ENCODE results near the gene SLC48A1.

SLC48A1 gene

GRCh38 chr12:47789712-47790489 lies 16.9 kb downstream of the SLC48A1 start:
- no peak overlapping the region for H3K9ac ChIP-seq (ENCODE audit: low read depth in 1 of 2, low read length in 2 of 2)
- H3K27me3 ChIP-seq (ENCODE audit: control insufficient read depth in 2 of 2, insufficient read depth in 2 of 2, low read length in 2 of 2): no peaks in the 10 kb centered on the region
- peaks cover 54 to 74% of the 10 kb centered on the region in 2 donors for H3K36me3 ChIP-seq (ENCODE audit: control insufficient read depth in 2 of 2, insufficient read depth in 2 of 2, low read length in 2 of 2)
- no peaks in the 10 kb centered on the region for H3K9me3 ChIP-seq (ENCODE audit: control insufficient read depth in 2 of 2, low read length in 2 of 2)
- no peak overlapping the region for H3K4me3 ChIP-seq (ENCODE audit: low read length in 2 of 2)
- H3K27ac ChIP-seq (ENCODE audit: low read depth in 2 of 2, low read length in 2 of 2): no peak overlapping the region
- H3K4me1 ChIP-seq (ENCODE audit: control insufficient read depth in 2 of 2, insufficient read depth in 2 of 2, low read length in 2 of 2): peaks cover 0 to 2% of the 10 kb centered on the region in 2 donors

GRCh38 chr12:47790676-47791350 lies 17.8 kb downstream of the SLC48A1 start:
- no peak overlapping the region for H3K4me3 ChIP-seq (ENCODE audit: low read length in 2 of 2)
- H3K27ac ChIP-seq (ENCODE audit: low read depth in 2 of 2, low read length in 2 of 2): no peak overlapping the region
- peaks cover 56 to 69% of the 10 kb centered on the region in 2 donors for H3K36me3 ChIP-seq (ENCODE audit: control insufficient read depth in 2 of 2, insufficient read depth in 2 of 2, low read length in 2 of 2)

GRCh38 chr12:47791351-47791746 lies 18.3 kb downstream of the SLC48A1 start:
- Histone ChIP-seq H3K4me1 (ENCODE audit: control insufficient read depth in 2 of 2, insufficient read depth in 2 of 2, low read length in 2 of 2) (peaks cover 0 to 2% of the 10 kb centered on the region in 2 donors), H3K36me3 (ENCODE audit: control insufficient read depth in 2 of 2, insufficient read depth in 2 of 2, low read length in 2 of 2) (peaks cover 55 to 69% of the 10 kb centered on the region in 2 donors), H3K9me3 (ENCODE audit: control insufficient read depth in 2 of 2, low read length in 2 of 2) (no peaks in the 10 kb centered on the region), H3K9ac (ENCODE audit: low read depth in 1 of 2, low read length in 2 of 2) (no peak overlapping the region), H3K27me3 (ENCODE audit: control insufficient read depth in 2 of 2, insufficient read depth in 2 of 2, low read length in 2 of 2) (no peaks in the 10 kb centered on the region), H3K27ac (ENCODE audit: low read depth in 2 of 2, low read length in 2 of 2) (no peak overlapping the region), H3K4me3 (ENCODE audit: low read length in 2 of 2) (no peak overlapping the region)

More at GRCh38 chr12:47790676-47791350, 17.8 kb downstream of the SLC48A1 start:
- Histone ChIP-seq H3K9ac (ENCODE audit: low read depth in 1 of 2, low read length in 2 of 2) (no peak overlapping the region), H3K4me1 (ENCODE audit: control insufficient read depth in 2 of 2, insufficient read depth in 2 of 2, low read length in 2 of 2) (peaks cover 0 to 2% of the 10 kb centered on the region in 2 donors), H3K9me3 (ENCODE audit: control insufficient read depth in 2 of 2, low read length in 2 of 2) (no peaks in the 10 kb centered on the region), H3K27me3 (ENCODE audit: control insufficient read depth in 2 of 2, insufficient read depth in 2 of 2, low read length in 2 of 2) (no peaks in the 10 kb centered on the region)

GRCh38 chr12:47791874-47792273 lies 18.8 kb downstream of the SLC48A1 start:
- Histone ChIP-seq H3K9ac (ENCODE audit: low read depth in 1 of 2, low read length in 2 of 2) (no peak overlapping the region), H3K36me3 (ENCODE audit: control insufficient read depth in 2 of 2, insufficient read depth in 2 of 2, low read length in 2 of 2) (peaks cover 51 to 64% of the 10 kb centered on the region in 2 donors), H3K9me3 (ENCODE audit: control insufficient read depth in 2 of 2, low read length in 2 of 2) (no peaks in the 10 kb centered on the region), H3K4me3 (ENCODE audit: low read length in 2 of 2) (no peak overlapping the region), H3K4me1 (ENCODE audit: control insufficient read depth in 2 of 2, insufficient read depth in 2 of 2, low read length in 2 of 2) (peaks cover 0 to 2% of the 10 kb centered on the region in 2 donors), H3K27ac (ENCODE audit: low read depth in 2 of 2, low read length in 2 of 2) (no peak overlapping the region), H3K27me3 (ENCODE audit: control insufficient read depth in 2 of 2, insufficient read depth in 2 of 2, low read length in 2 of 2) (no peaks in the 10 kb centered on the region)

- Histone ChIP-seq H3K9ac (ENCODE audit: low read depth in 1 of 2, low read length in 2 of 2) (no peak overlapping the region), H3K9me3 (ENCODE audit: control insufficient read depth in 2 of 2, low read length in 2 of 2) (no peaks in the 10 kb centered on the region), H3K27me3 (ENCODE audit: control insufficient read depth in 2 of 2, insufficient read depth in 2 of 2, low read length in 2 of 2) (no peaks in the 10 kb centered on the region), H3K36me3 (ENCODE audit: control insufficient read depth in 2 of 2, insufficient read depth in 2 of 2, low read length in 2 of 2) (peaks cover 41 to 53% of the 10 kb centered on the region in 2 donors), H3K4me3 (ENCODE audit: low read length in 2 of 2) (no peak overlapping the region), H3K4me1 (ENCODE audit: control insufficient read depth in 2 of 2, insufficient read depth in 2 of 2, low read length in 2 of 2) (no peaks in the 10 kb centered on the region), H3K27ac (ENCODE audit: low read depth in 2 of 2, low read length in 2 of 2) (no peak overlapping the region)
Measured at GRCh38 chr12:47793015-47793681, 20.1 kb downstream of the SLC48A1 start.

- no peak overlapping the region for H3K27ac ChIP-seq (ENCODE audit: low read depth in 2 of 2, low read length in 2 of 2)
- H3K4me3 ChIP-seq (ENCODE audit: low read length in 2 of 2): no peak overlapping the region
- H3K36me3 ChIP-seq (ENCODE audit: control insufficient read depth in 2 of 2, insufficient read depth in 2 of 2, low read length in 2 of 2): peaks cover 26 to 39% of the 10 kb centered on the region in 2 donors
Measured at GRCh38 chr12:47794679-47795078, 21.6 kb downstream of the SLC48A1 start.

DNA sequence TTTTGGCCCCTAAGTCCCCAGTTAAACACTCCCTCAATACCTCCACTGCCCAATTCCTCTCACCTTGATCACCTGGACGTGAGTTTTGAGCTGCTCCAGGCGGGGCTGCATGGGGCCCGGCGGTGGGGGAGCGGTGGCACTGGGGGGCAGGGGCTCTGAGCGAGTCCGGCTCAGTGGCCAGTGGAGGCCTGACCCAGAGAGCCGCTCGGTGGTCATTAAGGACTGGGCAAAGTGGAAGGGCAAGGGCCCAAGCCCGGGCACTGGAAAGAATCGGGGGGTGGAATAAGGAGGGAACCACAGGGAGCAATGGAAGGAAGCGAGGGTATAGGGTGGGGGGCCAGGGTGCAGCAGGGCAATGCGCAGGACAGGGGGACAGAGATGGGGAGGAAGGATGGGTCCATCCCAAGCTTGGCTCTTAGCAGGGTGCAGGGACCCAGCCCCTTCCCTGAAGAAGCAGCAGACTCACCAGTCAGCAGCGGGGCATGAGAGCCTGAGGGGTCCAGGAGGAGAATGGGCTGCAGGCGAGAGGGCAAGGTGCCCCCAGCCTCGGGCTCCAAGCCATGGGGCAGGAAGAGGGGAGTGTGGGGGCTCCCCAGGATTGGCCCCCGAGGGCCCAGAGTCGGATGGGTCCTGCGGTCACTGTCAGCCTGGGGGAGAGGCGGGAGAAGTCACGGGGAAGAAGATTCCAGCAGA lies 22.2 kb downstream of the SLC48A1 start:
- H3K27me3 ChIP-seq (ENCODE audit: control insufficient read depth in 2 of 2, insufficient read depth in 2 of 2, low read length in 2 of 2): no peaks in the 10 kb centered on the region
- H3K9me3 ChIP-seq (ENCODE audit: control insufficient read depth in 2 of 2, low read length in 2 of 2): no peaks in the 10 kb centered on the region
- H3K9ac ChIP-seq (ENCODE audit: low read depth in 1 of 2, low read length in 2 of 2): no peak overlapping the region
- no peak overlapping the region for H3K27ac ChIP-seq (ENCODE audit: low read depth in 2 of 2, low read length in 2 of 2)
- peaks cover 0 to 7% of the 10 kb centered on the region in 2 donors for H3K4me1 ChIP-seq (ENCODE audit: control insufficient read depth in 2 of 2, insufficient read depth in 2 of 2, low read length in 2 of 2)
- peaks cover 26 to 36% of the 10 kb centered on the region in 2 donors for H3K36me3 ChIP-seq (ENCODE audit: control insufficient read depth in 2 of 2, insufficient read depth in 2 of 2, low read length in 2 of 2)
- H3K4me3 ChIP-seq (ENCODE audit: low read length in 2 of 2): no peak overlapping the region

More at GRCh38 chr12:47794679-47795078, 21.6 kb downstream of the SLC48A1 start:
- Histone ChIP-seq H3K27me3 (ENCODE audit: control insufficient read depth in 2 of 2, insufficient read depth in 2 of 2, low read length in 2 of 2) (no peaks in the 10 kb centered on the region), H3K9me3 (ENCODE audit: control insufficient read depth in 2 of 2, low read length in 2 of 2) (no peaks in the 10 kb centered on the region), H3K9ac (ENCODE audit: low read depth in 1 of 2, low read length in 2 of 2) (no peak overlapping the region), H3K4me1 (ENCODE audit: control insufficient read depth in 2 of 2, insufficient read depth in 2 of 2, low read length in 2 of 2) (peaks cover 0 to 3% of the 10 kb centered on the region in 2 donors)

- Histone ChIP-seq H3K27ac (ENCODE audit: low read depth in 2 of 2, low read length in 2 of 2) (no peak overlapping the region), H3K4me3 (ENCODE audit: low read length in 2 of 2) (no peak overlapping the region), H3K9ac (ENCODE audit: low read depth in 1 of 2, low read length in 2 of 2) (no peak overlapping the region), H3K36me3 (ENCODE audit: control insufficient read depth in 2 of 2, insufficient read depth in 2 of 2, low read length in 2 of 2) (peaks cover 23 to 30% of the 10 kb centered on the region in 2 donors), H3K4me1 (ENCODE audit: control insufficient read depth in 2 of 2, insufficient read depth in 2 of 2, low read length in 2 of 2) (peaks cover 0 to 7% of the 10 kb centered on the region in 2 donors), H3K9me3 (ENCODE audit: control insufficient read depth in 2 of 2, low read length in 2 of 2) (no peaks in the 10 kb centered on the region), H3K27me3 (ENCODE audit: control insufficient read depth in 2 of 2, insufficient read depth in 2 of 2, low read length in 2 of 2) (no peaks in the 10 kb centered on the region)
Measured at GRCh38 chr12:47795814-47796411, 22.9 kb downstream of the SLC48A1 start.

- no peak overlapping the region for H3K9ac ChIP-seq (ENCODE audit: low read depth in 1 of 2, low read length in 2 of 2)
- no peak overlapping the region for H3K27ac ChIP-seq (ENCODE audit: low read depth in 2 of 2, low read length in 2 of 2)
- no peak overlapping the region for H3K4me3 ChIP-seq (ENCODE audit: low read length in 2 of 2)
- H3K36me3 ChIP-seq (ENCODE audit: control insufficient read depth in 2 of 2, insufficient read depth in 2 of 2, low read length in 2 of 2): peaks cover 16 to 24% of the 10 kb centered on the region in 2 donors
- no peaks in the 10 kb centered on the region for H3K27me3 ChIP-seq (ENCODE audit: control insufficient read depth in 2 of 2, insufficient read depth in 2 of 2, low read length in 2 of 2)
- peaks cover 3 to 18% of the 10 kb centered on the region in 2 donors for H3K4me1 ChIP-seq (ENCODE audit: control insufficient read depth in 2 of 2, insufficient read depth in 2 of 2, low read length in 2 of 2)
- no peaks in the 10 kb centered on the region for H3K9me3 ChIP-seq (ENCODE audit: control insufficient read depth in 2 of 2, low read length in 2 of 2)
Measured at GRCh38 chr12:47797441-47797840, 24.4 kb downstream of the SLC48A1 start.
